ENCODE results near the gene ATAD3B. TPM values are rescaled to one million over a fixed set of nuclear protein-coding genes. Genes with fewer than 3 reads are reported as not detected.

Gene ATAD3B
- total and polyA plus RNA-seq, 2 of the 13 experiments (the other 11 are each of a cell fraction or from before 2014, with no cell fraction given) = 9.6 to 31.1 TPM

DNA sequence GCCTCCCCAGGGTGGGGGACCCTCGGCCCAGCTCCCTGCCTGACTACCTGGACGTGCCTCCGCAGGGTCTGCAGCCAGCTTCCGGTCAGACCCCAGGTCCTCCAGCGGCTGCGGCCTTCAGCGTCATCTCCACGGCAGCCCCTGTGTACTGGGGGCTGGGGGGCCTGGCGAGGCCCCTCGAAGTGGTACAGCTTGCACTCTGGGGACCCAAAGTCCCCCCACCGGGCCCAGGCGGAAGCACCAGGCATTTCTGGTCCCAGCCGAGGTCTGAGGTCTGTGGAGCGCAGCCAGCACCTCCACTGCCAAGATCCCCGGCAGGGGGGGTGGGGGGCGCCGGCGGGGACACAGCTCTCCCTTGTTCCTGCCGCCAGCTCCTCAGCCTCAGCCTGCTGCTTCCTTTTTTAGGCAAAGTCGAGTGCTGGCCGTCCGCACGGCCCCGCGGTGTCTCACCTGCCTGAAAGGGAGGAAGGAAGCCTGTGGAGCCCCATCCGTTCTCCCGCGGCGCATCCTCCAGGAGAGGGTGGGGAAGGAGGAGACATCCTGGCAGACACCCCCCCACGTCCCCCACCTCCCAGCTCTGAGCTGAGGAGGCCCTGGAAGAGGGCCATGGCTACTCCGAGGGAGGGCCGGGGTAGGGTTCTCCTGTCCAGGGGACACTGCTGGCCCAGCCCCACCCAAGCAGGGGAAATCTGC is 37.3 kb upstream of the ATAD3B start (continued):
- 0 out of 2 replicates have a peak, but pooled peaks have one; percentile 46 for TF ChIP-seq NRL (CRISPR knock-in tag; IDR thresholded peaks at IDR 0.05; ENCODE audit: borderline replicate concordance)
- TF ChIP-seq ZMYM4 (CRISPR knock-in tag; IDR thresholded peaks at IDR 0.05) = no peak
- TF ChIP-seq GABPB1 (CRISPR knock-in tag; IDR thresholded peaks at IDR 0.05) = peak; percentile 70
- no peak for TF ChIP-seq GTF2F1 (IDR thresholded peaks at IDR 0.05; ENCODE audit: low read length)
- TF ChIP-seq, protein P1, sequence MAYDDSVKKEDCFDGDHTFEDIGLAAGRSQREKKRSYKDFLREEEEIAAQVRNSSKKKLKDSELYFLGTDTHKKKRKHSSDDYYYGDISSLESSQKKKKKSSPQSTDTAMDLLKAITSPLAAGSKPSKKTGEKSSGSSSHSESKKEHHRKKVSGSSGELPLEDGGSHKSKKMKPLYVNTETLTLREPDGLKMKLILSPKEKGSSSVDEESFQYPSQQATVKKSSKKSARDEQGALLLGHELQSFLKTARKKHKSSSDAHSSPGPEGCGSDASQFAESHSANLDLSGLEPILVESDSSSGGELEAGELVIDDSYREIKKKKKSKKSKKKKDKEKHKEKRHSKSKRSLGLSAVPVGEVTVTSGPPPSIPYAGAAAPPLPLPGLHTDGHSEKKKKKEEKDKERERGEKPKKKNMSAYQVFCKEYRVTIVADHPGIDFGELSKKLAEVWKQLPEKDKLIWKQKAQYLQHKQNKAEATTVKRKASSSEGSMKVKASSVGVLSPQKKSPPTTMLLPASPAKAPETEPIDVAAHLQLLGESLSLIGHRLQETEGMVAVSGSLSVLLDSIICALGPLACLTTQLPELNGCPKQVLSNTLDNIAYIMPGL (CRISPR knock-in tag; IDR thresholded peaks at IDR 0.05; ENCODE audit: borderline replicate concordance in 1 of 2, low read depth in 1 of 2) = no peak
- no peak for TF ChIP-seq ZNF614 (CRISPR knock-in tag; IDR thresholded peaks at IDR 0.05; ENCODE audit: borderline replicate concordance)
- no peak for TF ChIP-seq ZNF616 (CRISPR knock-in tag; IDR thresholded peaks at IDR 0.05; ENCODE audit: low read depth)
- TF ChIP-seq ADNP (CRISPR knock-in tag; IDR thresholded peaks at IDR 0.05) = no peak
- TF ChIP-seq TBX3 (IDR thresholded peaks at IDR 0.05; ENCODE audit: borderline replicate concordance) = no peak
- no peak for TF ChIP-seq ISX (CRISPR knock-in tag; conservative IDR thresholded peaks at IDR 0.05)
- TF ChIP-seq SNAI1 (CRISPR knock-in tag; IDR thresholded peaks at IDR 0.05; ENCODE audit: borderline replicate concordance) = 0 out of 2 replicates have a peak, but pooled peaks have one; percentile 72
- TF ChIP-seq FOXA3 (CRISPR knock-in tag; IDR thresholded peaks at IDR 0.05) = 0 out of 2 replicates have a peak, but pooled peaks have one; percentile 6
- TF ChIP-seq ZNF772 (CRISPR knock-in tag; IDR thresholded peaks at IDR 0.05) = no peak
- TF ChIP-seq ZNF746 (CRISPR knock-in tag; IDR thresholded peaks at IDR 0.05) = 0 out of 2 replicates have a peak, but pooled peaks have one; percentile 3
- peak; percentile 27 for TF ChIP-seq HNRNPLL (IDR thresholded peaks at IDR 0.05; ENCODE audit: low read depth, low read length, poor library complexity, severe bottlenecking)
- TF ChIP-seq RXRB (CRISPR knock-in tag; IDR thresholded peaks at IDR 0.05; ENCODE audit: borderline replicate concordance) = no peak
- TF ChIP-seq, protein P2, sequence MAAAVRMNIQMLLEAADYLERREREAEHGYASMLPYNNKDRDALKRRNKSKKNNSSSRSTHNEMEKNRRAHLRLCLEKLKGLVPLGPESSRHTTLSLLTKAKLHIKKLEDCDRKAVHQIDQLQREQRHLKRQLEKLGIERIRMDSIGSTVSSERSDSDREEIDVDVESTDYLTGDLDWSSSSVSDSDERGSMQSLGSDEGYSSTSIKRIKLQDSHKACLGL (CRISPR knock-in tag; IDR thresholded peaks at IDR 0.05) = peak; percentile 80; the same call in 1 of the 2 replicates
- 0 out of 2 replicates have a peak, but pooled peaks have one; percentile 13 for TF ChIP-seq DR1 (CRISPR knock-in tag; IDR thresholded peaks at IDR 0.05)
- TF ChIP-seq, protein P3, sequence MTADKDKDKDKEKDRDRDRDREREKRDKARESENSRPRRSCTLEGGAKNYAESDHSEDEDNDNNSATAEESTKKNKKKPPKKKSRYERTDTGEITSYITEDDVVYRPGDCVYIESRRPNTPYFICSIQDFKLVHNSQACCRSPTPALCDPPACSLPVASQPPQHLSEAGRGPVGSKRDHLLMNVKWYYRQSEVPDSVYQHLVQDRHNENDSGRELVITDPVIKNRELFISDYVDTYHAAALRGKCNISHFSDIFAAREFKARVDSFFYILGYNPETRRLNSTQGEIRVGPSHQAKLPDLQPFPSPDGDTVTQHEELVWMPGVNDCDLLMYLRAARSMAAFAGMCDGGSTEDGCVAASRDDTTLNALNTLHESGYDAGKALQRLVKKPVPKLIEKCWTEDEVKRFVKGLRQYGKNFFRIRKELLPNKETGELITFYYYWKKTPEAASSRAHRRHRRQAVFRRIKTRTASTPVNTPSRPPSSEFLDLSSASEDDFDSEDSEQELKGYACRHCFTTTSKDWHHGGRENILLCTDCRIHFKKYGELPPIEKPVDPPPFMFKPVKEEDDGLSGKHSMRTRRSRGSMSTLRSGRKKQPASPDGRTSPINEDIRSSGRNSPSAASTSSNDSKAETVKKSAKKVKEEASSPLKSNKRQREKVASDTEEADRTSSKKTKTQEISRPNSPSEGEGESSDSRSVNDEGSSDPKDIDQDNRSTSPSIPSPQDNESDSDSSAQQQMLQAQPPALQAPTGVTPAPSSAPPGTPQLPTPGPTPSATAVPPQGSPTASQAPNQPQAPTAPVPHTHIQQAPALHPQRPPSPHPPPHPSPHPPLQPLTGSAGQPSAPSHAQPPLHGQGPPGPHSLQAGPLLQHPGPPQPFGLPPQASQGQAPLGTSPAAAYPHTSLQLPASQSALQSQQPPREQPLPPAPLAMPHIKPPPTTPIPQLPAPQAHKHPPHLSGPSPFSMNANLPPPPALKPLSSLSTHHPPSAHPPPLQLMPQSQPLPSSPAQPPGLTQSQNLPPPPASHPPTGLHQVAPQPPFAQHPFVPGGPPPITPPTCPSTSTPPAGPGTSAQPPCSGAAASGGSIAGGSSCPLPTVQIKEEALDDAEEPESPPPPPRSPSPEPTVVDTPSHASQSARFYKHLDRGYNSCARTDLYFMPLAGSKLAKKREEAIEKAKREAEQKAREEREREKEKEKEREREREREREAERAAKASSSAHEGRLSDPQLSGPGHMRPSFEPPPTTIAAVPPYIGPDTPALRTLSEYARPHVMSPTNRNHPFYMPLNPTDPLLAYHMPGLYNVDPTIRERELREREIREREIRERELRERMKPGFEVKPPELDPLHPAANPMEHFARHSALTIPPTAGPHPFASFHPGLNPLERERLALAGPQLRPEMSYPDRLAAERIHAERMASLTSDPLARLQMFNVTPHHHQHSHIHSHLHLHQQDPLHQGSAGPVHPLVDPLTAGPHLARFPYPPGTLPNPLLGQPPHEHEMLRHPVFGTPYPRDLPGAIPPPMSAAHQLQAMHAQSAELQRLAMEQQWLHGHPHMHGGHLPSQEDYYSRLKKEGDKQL (CRISPR knock-in tag; IDR thresholded peaks at IDR 0.05; ENCODE audit: low read depth) = no peak
- no peak for TF ChIP-seq ZNF761 (CRISPR knock-in tag; conservative IDR thresholded peaks at IDR 0.05)
- 0 out of 2 replicates have a peak, but pooled peaks have one; percentile 19 for TF ChIP-seq ELF3 (CRISPR knock-in tag; IDR thresholded peaks at IDR 0.05)
- no peak for TF ChIP-seq ZFP1 (CRISPR knock-in tag; IDR thresholded peaks at IDR 0.05)
- TF ChIP-seq CEBPG (CRISPR knock-in tag; IDR thresholded peaks at IDR 0.05) = no peak
